Measurements from ENCODE around the gene SMIM35. TPM values are rescaled to one million over a fixed set of nuclear protein-coding genes. Genes with fewer than 3 reads are reported as not detected.

SMIM35 gene
- total RNA-seq, 1 experiment from 2014 or later: not detected

- Histone ChIP-seq H3K4ac (ENCODE audit: low read depth, low read length) (no peak overlapping the region), H3K4me2 (ENCODE audit: insufficient read depth, insufficient read length, low read length) (no peak overlapping the region), H3K9ac (ENCODE audit: extremely low read depth, insufficient read length, low read length) (no peak overlapping the region), H3K79me1 (ENCODE audit: insufficient read depth, low read depth, low read length, poor library complexity, severe bottlenecking) (no peaks in the 10 kb centered on the region), H2BK15ac (ENCODE audit: low read depth, low read length) (no peak overlapping the region), H2BK120ac (ENCODE audit: low read depth, low read length, poor library complexity, severe bottlenecking) (no peak overlapping the region), H4K5ac (ENCODE audit: insufficient read length, low read depth, low read length) (no peak overlapping the region), H3K27me3 (ENCODE audit: insufficient read depth, low read length) (no peaks in the 10 kb centered on the region), H4K8ac (replicated peaks; ENCODE audit: insufficient read length, low read depth, low read length) (no peak overlapping the region), H3K23me2 (ENCODE audit: insufficient read length, low read depth, low read length, poor library complexity, severe bottlenecking) (no peaks in the 10 kb centered on the region), H2BK5ac (ENCODE audit: insufficient read length, low read length) (no peak overlapping the region), H3K4me1 (ENCODE audit: insufficient read depth, low read length) (peaks cover 6% of the 10 kb centered on the region; the same call in 1 of the 2 replicates), H3K79me2 (ENCODE audit: insufficient read depth, low read length) (no peaks in the 10 kb centered on the region), H3T11ph (ENCODE audit: low read length) (no peak overlapping the region), H4K20me1 (ENCODE audit: control insufficient read depth, insufficient read depth, insufficient read length) (no peaks in the 10 kb centered on the region), H3K14ac (ENCODE audit: insufficient read depth, low read length) (no peak overlapping the region), H3K56ac (ENCODE audit: insufficient read length, low read depth, low read length) (no peak overlapping the region), H3K23ac (ENCODE audit: insufficient read length, low read depth, low read length) (no peak overlapping the region), H3K18ac (ENCODE audit: insufficient read length, low read depth, low read length) (no peak overlapping the region), H2AK5ac (ENCODE audit: insufficient read length, low read length) (no peak overlapping the region), H3K9me3 (ENCODE audit: control insufficient read depth, low read depth, low read length) (no peaks in the 10 kb centered on the region), H2AFZ (ENCODE audit: low read length) (no peak overlapping the region), H3K27ac (ENCODE audit: insufficient read length, low read depth, low read length) (no peak overlapping the region), H2BK12ac (ENCODE audit: insufficient read length, low read depth, low read length) (no peak overlapping the region), H2BK20ac (ENCODE audit: low read depth, low read length, poor library complexity, severe bottlenecking) (no peak overlapping the region), H4K91ac (ENCODE audit: insufficient read length, low read depth, low read length) (no peak overlapping the region)
- no CpG with 5 or more reads among the region's 9 CpGs for WGBS (ENCODE audit: extremely low coverage, insufficient read length, low lambda C conversion rate)
- peaks cover 11 to 19% of the 10 kb centered on the region in 2 experiments for H3K4me1 Mint-ChIP-seq
- no peaks in the 10 kb centered on the region for H3K36me3 Mint-ChIP-seq (ENCODE audit: insufficient read depth in 1 of 3, low read depth in 3 of 3)
- no peak overlapping the region for H3K27ac Mint-ChIP-seq
- no peak for DNase-seq
- H3K4me3 Mint-ChIP-seq: no peak overlapping the region
- H3K27me3 Mint-ChIP-seq (ENCODE audit: low read depth): peaks cover 8% of the 10 kb centered on the region
- no peak for TF ChIP-seq CTCF (conservative IDR thresholded peaks at IDR 0.05)
- H3K9me3 Mint-ChIP-seq: no peaks in the 10 kb centered on the region
Measured at GRCh38 chr11:117997823-117998579, 88.8 kb downstream of the SMIM35 start.

Measured in H9 (cell line).